Measurements from ENCODE around the gene CDH8.

Gene CDH8

GRCh38 chr16:61909074-61909473 lies 127.2 kb downstream of the CDH8 start:
- TF ChIP-seq CTCF (IDR thresholded peaks at IDR 0.05; ENCODE audit: insufficient read depth, low read length, poor library complexity, severe bottlenecking) (no peak), EZH2phosphoT487 (conservative IDR thresholded peaks at IDR 0.05; ENCODE audit: low read length) (no peak)
- H3K36me3 ChIP-seq (ENCODE audit: low read length): no peaks in the 10 kb centered on the region
- no peak overlapping the region for H2AFZ ChIP-seq (ENCODE audit: low read depth, low read length, severe bottlenecking)

GRCh38 chr16:61908426-61908825 lies 127.8 kb downstream of the CDH8 start:
- Histone ChIP-seq H3K36me3 (ENCODE audit: low read length) (no peaks in the 10 kb centered on the region), H3K27ac (ENCODE audit: low read depth, low read length) (no peak overlapping the region)

More at GRCh38 chr16:61909074-61909473, 127.2 kb downstream of the CDH8 start:
- no peak overlapping the region for H3K4me2 ChIP-seq (ENCODE audit: low read depth, low read length, poor library complexity, severe bottlenecking)
- no peaks in the 10 kb centered on the region for H3K79me2 ChIP-seq (ENCODE audit: insufficient read depth, low read length)
- H3K9me3 ChIP-seq (ENCODE audit: insufficient read depth, low read length): no peaks in the 10 kb centered on the region
- H3K4me3 ChIP-seq (ENCODE audit: insufficient read depth, low read length, poor library complexity, severe bottlenecking): no peak overlapping the region
- no peaks in the 10 kb centered on the region for H3F3A ChIP-seq (ENCODE audit: insufficient read depth)
- H3K9me2 ChIP-seq (replicated peaks; ENCODE audit: insufficient read depth, low read length): no peaks in the 10 kb centered on the region
- H4K20me1 ChIP-seq (ENCODE audit: low read depth, low read length): no peaks in the 10 kb centered on the region
- no peak overlapping the region for H3K27ac ChIP-seq (ENCODE audit: low read depth, low read length)
- no peaks in the 10 kb centered on the region for H3K27me3 ChIP-seq (ENCODE audit: low read length)
- no peak overlapping the region for H3K9ac ChIP-seq (ENCODE audit: low read length)

GRCh38 chr16:61901689-61902088 lies 134.5 kb downstream of the CDH8 start:
- H2AFZ ChIP-seq (ENCODE audit: low read depth, low read length, severe bottlenecking): no peak overlapping the region
- H3K79me2 ChIP-seq (ENCODE audit: insufficient read depth, low read length): no peaks in the 10 kb centered on the region
- H3K9me2 ChIP-seq (replicated peaks; ENCODE audit: insufficient read depth, low read length): no peaks in the 10 kb centered on the region
- TF ChIP-seq CTCF (IDR thresholded peaks at IDR 0.05; ENCODE audit: insufficient read depth, low read length, poor library complexity, severe bottlenecking): no peak
- no peak for TF ChIP-seq EZH2phosphoT487 (conservative IDR thresholded peaks at IDR 0.05; ENCODE audit: low read length)
- H4K20me1 ChIP-seq (ENCODE audit: low read depth, low read length): no peaks in the 10 kb centered on the region
- H3K4me2 ChIP-seq (ENCODE audit: low read depth, low read length, poor library complexity, severe bottlenecking): no peak overlapping the region
- no peak overlapping the region for H3K27ac ChIP-seq (ENCODE audit: low read depth, low read length)
- no peak overlapping the region for H3K9ac ChIP-seq (ENCODE audit: low read length)
- no peaks in the 10 kb centered on the region for H3K36me3 ChIP-seq (ENCODE audit: low read length)
- H3K27me3 ChIP-seq (ENCODE audit: low read length): no peaks in the 10 kb centered on the region
- H3K4me3 ChIP-seq (ENCODE audit: insufficient read depth, low read length, poor library complexity, severe bottlenecking): no peak overlapping the region
- H3K9me3 ChIP-seq (ENCODE audit: insufficient read depth, low read length): no peaks in the 10 kb centered on the region
- no peaks in the 10 kb centered on the region for H3F3A ChIP-seq (ENCODE audit: insufficient read depth)

More at GRCh38 chr16:61908426-61908825, 127.8 kb downstream of the CDH8 start:
- H3K9me2 ChIP-seq (replicated peaks; ENCODE audit: insufficient read depth, low read length): no peaks in the 10 kb centered on the region
- H3K9ac ChIP-seq (ENCODE audit: low read length): no peak overlapping the region
- no peaks in the 10 kb centered on the region for H3F3A ChIP-seq (ENCODE audit: insufficient read depth)
- no peaks in the 10 kb centered on the region for H3K79me2 ChIP-seq (ENCODE audit: insufficient read depth, low read length)
- no peaks in the 10 kb centered on the region for H3K9me3 ChIP-seq (ENCODE audit: insufficient read depth, low read length)
- no peaks in the 10 kb centered on the region for H3K27me3 ChIP-seq (ENCODE audit: low read length)
- no peak overlapping the region for H3K4me3 ChIP-seq (ENCODE audit: insufficient read depth, low read length, poor library complexity, severe bottlenecking)
- no peak overlapping the region for H2AFZ ChIP-seq (ENCODE audit: low read depth, low read length, severe bottlenecking)
- no peak overlapping the region for H3K4me2 ChIP-seq (ENCODE audit: low read depth, low read length, poor library complexity, severe bottlenecking)
- TF ChIP-seq CTCF (IDR thresholded peaks at IDR 0.05; ENCODE audit: insufficient read depth, low read length, poor library complexity, severe bottlenecking) (no peak), EZH2phosphoT487 (conservative IDR thresholded peaks at IDR 0.05; ENCODE audit: low read length) (no peak)
- H4K20me1 ChIP-seq (ENCODE audit: low read depth, low read length): no peaks in the 10 kb centered on the region
